ENCODE measurements around the gene NDOR1.
A peak's percentile ranks its signal among the peaks of the same experiment; 100 is the strongest.
"Not testable (repeated sequence)": the region's sequence is repeated elsewhere in the genome, so short reads cannot be mapped to it uniquely, and the experiment has no call there.

The NDOR1 gene

DNA sequence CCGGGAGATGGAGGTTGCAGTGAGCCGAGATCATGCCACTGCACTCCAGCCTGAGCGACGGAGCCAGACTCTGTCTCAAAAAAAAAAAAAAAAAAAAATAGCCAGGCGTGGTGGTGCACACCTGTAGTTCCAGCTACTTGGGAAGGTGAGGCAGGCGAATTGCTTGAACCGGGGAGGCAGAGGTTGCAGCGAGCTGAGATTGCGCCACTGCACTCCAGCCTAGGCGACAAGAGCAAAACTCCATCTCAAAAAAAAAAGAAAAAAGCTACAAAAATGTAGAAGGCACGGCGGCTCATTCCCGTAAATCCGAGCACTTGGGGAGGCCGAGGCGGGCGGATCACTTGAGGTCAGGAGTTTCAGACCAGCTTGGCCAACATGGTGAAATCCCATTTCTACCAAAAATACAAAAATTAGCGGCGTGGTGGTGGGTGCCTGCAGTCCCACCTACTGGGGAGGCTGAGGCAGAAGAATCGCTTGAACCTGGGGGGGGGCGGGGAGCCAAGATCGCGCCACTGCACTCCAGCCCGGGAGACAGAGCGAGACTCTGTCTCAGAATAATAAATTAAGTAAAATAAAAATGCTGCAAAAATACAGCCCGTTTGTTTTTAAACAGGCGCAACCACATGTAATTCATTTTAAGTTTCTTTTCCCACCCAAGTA lies 34.2 kb downstream of the NDOR1 start:
- not testable (repeated sequence) for DNase-seq; H3K9me3 Mint-ChIP-seq; ATAC-seq (replicated peaks); H3K27me3 Mint-ChIP-seq
- Mint-ChIP-seq H3K27ac (peak overlapping the region; percentile 77), H3K36me3 (peaks cover 19 to 30% of the 10 kb centered on the region in 2 donors), H3K4me3 (peak overlapping the region; percentile 86 to 94), H3K4me1 (peaks cover 42 to 80% of the 10 kb centered on the region in 2 donors)

DNA sequence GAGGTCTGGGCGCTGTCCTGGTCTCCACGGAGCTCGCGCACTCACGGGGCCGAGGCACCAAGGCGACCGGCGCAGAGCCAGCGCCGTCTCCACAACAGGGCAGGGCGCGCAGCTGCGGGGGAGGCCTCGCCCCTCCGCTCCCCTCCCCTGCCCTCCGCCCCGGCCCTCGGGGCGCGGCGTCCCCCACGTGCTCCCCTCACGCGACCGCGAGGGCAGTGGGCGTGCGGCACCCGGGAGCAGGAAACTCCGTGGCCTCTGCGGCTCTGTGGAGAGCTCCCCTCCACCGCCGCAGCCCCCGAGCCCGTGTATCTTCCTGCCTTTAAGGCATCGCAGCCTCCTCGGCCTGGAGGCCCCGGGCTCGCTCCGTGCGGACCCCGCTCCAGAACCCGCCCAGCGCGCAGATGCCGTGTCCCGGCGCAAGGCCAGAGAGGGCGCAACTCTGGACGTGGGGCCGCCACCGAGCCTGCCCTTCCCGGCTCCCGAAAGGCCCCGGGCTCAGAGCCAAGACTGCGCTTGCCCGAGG lies 34.9 kb downstream of the NDOR1 start:
- H3K4me3 Mint-ChIP-seq, result peak overlapping the region; percentile 86 to 94
- no peaks in the 10 kb centered on the region for H3K27me3 Mint-ChIP-seq
- no peak for DNase-seq
- peaks cover 18 to 30% of the 10 kb centered on the region in 2 donors for H3K36me3 Mint-ChIP-seq
- H3K27ac Mint-ChIP-seq, result peak overlapping the region; percentile 71
- H3K4me1 Mint-ChIP-seq, result peaks cover 35 to 73% of the 10 kb centered on the region in 2 donors
- ATAC-seq (replicated peaks), result peak; percentile 44 to 52
- H3K9me3 Mint-ChIP-seq, result no peaks in the 10 kb centered on the region

DNA sequence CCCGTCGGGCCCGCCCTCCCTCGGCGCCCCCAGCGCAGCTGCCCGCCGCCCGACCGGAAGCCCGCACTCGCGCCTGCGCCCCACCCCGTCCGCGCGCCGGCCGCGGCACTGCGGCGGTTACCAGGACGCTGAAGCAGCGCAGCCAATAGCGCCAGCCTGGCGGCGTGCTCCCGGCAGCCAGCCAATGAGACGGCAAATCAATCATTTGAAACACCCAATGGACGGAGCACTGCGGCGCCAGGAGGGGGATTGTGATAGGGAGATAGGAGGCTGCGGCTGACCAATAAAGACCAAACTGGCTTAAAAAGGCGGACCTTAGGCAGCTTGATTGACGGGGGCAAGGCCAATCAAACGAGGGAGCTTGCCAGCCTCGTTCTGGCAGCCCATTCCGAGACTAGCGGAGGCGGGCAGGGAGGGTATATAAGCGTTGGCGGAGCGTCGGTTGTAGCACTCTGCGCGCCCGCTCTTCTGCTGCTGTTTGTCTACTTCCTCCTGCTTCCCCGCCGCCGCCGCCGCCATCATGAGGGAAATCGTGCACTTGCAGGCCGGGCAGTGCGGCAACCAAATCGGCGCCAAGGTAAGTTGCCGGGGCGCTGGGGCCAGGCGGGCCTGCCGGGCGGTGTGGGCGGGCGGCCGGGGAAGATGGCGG lies 35.5 kb downstream of the NDOR1 start, which contains the start of gene TUBB4B:
TUBB4B (plus strand) TSS at position 447 of the 649 bp plus-strand sequence; CDS start at position 521, 74 bp downstream.
- peaks cover 34 to 70% of the 10 kb centered on the region in 2 donors for H3K4me1 Mint-ChIP-seq

GRCh38 chr9:137241490-137242268 lies 36.2 kb downstream of the NDOR1 start:
- H3K4me3 Mint-ChIP-seq, result peak overlapping the region; percentile 87 to 94
- peak overlapping the region; percentile 88 for H3K27ac Mint-ChIP-seq
- H3K36me3 Mint-ChIP-seq, result peaks cover 17 to 30% of the 10 kb centered on the region in 2 donors
- ATAC-seq (replicated peaks), result peak; percentile 20 to 22
- H3K27me3 Mint-ChIP-seq, result no peaks in the 10 kb centered on the region
- no peaks in the 10 kb centered on the region for H3K9me3 Mint-ChIP-seq
- H3K4me1 Mint-ChIP-seq, result peaks cover 32 to 64% of the 10 kb centered on the region in 2 donors
- no peak for DNase-seq

More for the DNA sequence above, 35.5 kb downstream of the NDOR1 start, which contains the start of gene TUBB4B:
- no peaks in the 10 kb centered on the region for H3K27me3 Mint-ChIP-seq
- peak within 1 kb of the TSS; percentile 99 for H3K27ac Mint-ChIP-seq
- peak; percentile 99 for DNase-seq
- H3K36me3 Mint-ChIP-seq, result peaks cover 17 to 30% of the 10 kb centered on the region in 2 donors
- no peaks in the 10 kb centered on the region for H3K9me3 Mint-ChIP-seq
- ATAC-seq (replicated peaks), result peak; percentile 80 to 82
- H3K4me3 Mint-ChIP-seq, result peak within 1 kb of the TSS; percentile 87 to 94

DNA sequence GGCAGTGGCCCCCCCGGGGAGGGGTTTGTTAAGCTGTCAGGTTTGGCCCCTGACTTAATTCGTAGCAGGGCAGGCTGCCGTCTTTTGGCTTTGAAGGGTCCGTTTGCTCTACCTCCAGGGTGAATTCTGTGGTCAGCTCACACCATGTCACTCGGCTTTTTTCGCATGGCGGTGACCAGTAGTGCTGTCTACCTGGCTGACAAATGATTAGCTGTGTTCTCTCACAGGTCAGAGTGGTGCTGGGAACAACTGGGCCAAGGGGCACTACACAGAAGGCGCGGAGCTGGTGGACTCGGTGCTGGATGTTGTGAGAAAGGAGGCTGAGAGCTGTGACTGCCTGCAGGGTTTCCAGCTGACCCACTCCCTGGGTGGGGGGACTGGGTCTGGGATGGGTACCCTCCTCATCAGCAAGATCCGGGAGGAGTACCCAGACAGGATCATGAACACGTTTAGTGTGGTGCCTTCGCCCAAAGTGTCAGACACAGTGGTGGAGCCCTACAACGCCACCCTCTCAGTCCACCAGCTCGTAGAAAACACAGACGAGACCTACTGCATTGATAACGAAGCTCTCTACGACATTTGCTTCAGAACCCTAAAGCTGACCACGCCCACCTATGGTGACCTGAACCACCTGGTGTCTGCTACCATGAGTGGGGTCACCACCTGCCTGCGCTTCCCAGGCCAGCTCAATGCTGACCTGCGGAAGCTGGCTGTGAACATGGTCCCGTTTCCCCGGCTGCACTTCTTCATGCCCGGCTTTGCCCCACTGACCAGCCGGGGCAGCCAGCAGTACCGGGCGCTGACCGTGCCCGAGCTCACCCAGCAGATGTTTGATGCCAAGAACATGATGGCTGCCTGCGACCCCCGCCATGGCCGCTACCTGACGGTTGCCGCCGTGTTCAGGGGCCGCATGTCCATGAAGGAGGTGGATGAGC lies 37.0 kb downstream of the NDOR1 start:
- Mint-ChIP-seq H3K4me3 (peak overlapping the region; percentile 79 to 87), H3K9me3 (no peaks in the 10 kb centered on the region), H3K27me3 (no peaks in the 10 kb centered on the region), H3K27ac (peak overlapping the region; percentile 88), H3K4me1 (peaks cover 30 to 55% of the 10 kb centered on the region in 2 donors), H3K36me3 (peaks cover 17 to 30% of the 10 kb centered on the region in 2 donors)
- ATAC-seq (replicated peaks) (no peak), DNase-seq (no peak)

- peak overlapping the region; percentile 51 for H3K27ac Mint-ChIP-seq
- peaks cover 17 to 30% of the 10 kb centered on the region in 2 donors for H3K36me3 Mint-ChIP-seq
- H3K4me3 Mint-ChIP-seq, result peak overlapping the region in 1 of 2 donors; percentile 29
- not testable (repeated sequence) for DNase-seq; ATAC-seq (replicated peaks); H3K9me3 Mint-ChIP-seq; H3K27me3 Mint-ChIP-seq
- H3K4me1 Mint-ChIP-seq, result peaks cover 26 to 48% of the 10 kb centered on the region in 2 donors
These were observed 37.7 kb downstream of the NDOR1 start for GRCh38 chr9:137243266-137243625.

GRCh38 chr9:137243626-137244485 lies 38.4 kb downstream of the NDOR1 start:
- no peaks in the 10 kb centered on the region for H3K27me3 Mint-ChIP-seq
- H3K36me3 Mint-ChIP-seq, result peaks cover 17 to 30% of the 10 kb centered on the region in 2 donors
- peak overlapping the region; percentile 6 to 11 for H3K4me3 Mint-ChIP-seq
- H3K4me1 Mint-ChIP-seq, result peaks cover 24 to 42% of the 10 kb centered on the region in 2 donors
- H3K27ac Mint-ChIP-seq, result peak overlapping the region; percentile 89
- DNase-seq (no peak), ATAC-seq (replicated peaks) (no peak)
- H3K9me3 Mint-ChIP-seq, result no peaks in the 10 kb centered on the region

DNA sequence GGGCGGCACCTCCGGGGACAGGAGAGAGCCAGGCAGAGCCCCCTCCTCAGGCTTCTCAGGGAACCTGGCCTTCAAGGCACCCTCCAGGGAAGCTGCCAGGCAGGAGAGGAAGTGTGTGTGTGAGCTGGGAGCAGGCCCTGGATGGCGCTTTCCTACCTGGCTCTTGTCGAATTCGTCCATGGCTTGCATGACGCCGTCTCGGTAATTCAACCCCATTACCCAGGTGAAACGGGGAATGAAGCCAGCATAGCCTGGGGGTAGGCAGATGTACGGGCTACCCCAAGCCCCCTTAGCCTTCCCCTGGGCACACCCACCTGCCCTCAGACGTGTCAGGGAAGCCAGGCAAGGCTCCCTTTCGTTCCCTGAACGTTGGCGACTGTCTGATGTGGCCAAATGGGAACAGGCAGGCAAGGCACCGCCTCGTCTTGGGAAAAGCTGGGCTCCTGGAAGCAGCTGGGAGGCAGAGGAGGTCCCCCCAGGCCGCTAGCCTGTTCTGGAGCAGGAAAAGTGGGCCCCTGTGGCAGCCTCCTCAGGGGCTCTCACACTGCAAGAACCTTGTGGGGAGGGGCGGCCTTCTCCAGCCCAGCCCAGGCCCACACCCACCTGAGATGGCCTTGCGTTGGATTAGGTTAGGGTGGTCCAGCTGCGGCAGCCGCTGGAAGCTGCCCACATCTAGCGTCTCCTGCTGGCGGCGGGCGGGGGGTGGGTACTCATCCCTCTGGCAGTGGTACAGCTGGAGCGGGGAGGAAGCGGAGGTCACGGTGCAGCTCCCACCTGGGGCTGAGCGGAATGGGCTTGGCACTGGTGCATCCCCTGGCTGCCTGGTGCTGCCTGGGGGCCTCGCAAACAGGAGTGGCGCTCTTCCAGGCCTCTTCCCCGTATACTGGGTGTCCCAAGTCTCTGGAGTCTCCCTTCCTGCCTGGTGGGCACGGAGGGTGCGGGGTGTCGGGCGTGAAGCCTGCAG lies 39.3 kb downstream of the NDOR1 start:
- peaks cover 21 to 33% of the 10 kb centered on the region in 2 donors for H3K4me1 Mint-ChIP-seq

DNA sequence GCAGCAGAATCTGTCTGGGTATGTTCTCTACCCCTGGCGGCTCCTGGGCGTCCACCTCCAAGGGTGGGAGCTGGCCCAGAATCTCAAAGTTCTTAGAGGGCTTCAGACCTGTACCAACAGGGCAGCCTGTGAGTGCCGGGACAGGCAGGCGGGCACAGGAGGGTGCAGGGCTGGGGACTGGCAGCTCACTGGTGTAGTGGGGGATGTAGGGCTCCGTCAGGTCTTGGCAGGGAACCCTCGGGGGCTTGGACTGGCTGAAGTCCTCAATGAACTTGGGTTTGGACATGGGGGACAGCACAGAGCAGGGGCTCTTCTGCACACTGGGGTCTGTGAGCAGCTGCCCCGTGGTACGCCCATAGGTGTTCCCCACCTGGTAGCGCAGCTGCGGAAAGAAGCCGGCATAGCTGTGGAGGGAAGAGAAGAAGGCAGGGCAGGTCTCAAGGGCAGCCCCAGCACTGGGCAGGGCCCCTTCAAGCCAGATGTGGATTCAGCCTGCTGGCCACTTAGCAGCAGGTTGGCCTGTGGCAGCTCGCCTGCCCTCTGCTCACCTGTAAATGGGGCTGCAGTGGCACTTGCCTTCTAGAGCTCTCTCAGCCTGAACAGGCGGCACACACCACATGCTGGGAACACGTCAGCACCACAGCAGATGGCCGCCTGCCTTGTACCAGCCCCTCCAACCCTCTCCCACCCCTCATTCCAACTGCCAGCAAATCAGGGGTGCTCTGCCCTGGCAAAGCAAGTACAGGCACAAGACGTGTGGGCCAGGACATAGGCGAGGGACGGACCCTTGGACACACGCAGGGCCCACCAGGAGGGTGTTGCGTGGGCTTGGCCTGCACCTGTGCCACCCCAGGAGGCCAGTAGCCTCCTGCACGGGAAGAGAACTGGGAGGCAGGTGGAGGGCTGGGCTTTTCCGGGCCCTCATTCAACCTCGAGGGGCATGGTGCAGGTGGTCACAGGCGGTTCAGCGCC lies 40.2 kb downstream of the NDOR1 start:
- no peaks in the 10 kb centered on the region for H3K9me3 Mint-ChIP-seq
- H3K27me3 Mint-ChIP-seq, result no peaks in the 10 kb centered on the region
- H3K27ac Mint-ChIP-seq, result peak overlapping the region; percentile 3
- H3K4me3 Mint-ChIP-seq, result no peak overlapping the region
- ATAC-seq (replicated peaks), result no peak
- no peak for DNase-seq
- H3K36me3 Mint-ChIP-seq, result peaks cover 15 to 30% of the 10 kb centered on the region in 2 donors
- H3K4me1 Mint-ChIP-seq, result peaks cover 21 to 32% of the 10 kb centered on the region in 2 donors

More for the DNA sequence above, 39.3 kb downstream of the NDOR1 start:
- DNase-seq (no peak), ATAC-seq (replicated peaks) (no peak)
- Mint-ChIP-seq H3K36me3 (peaks cover 15 to 30% of the 10 kb centered on the region in 2 donors), H3K9me3 (no peaks in the 10 kb centered on the region), H3K27me3 (no peaks in the 10 kb centered on the region), H3K27ac (peak overlapping the region; percentile 89), H3K4me3 (no peak overlapping the region)

- DNase-seq (no peak), ATAC-seq (replicated peaks) (no peak)
- peaks cover 9 to 22% of the 10 kb centered on the region in 2 donors for H3K36me3 Mint-ChIP-seq
- H3K9me3 Mint-ChIP-seq, result no peaks in the 10 kb centered on the region
- no peak overlapping the region for H3K27ac Mint-ChIP-seq
- H3K4me1 Mint-ChIP-seq, result peaks cover 17 to 28% of the 10 kb centered on the region in 2 donors
- no peaks in the 10 kb centered on the region for H3K27me3 Mint-ChIP-seq
- H3K4me3 Mint-ChIP-seq, result no peak overlapping the region
These were observed 41.8 kb downstream of the NDOR1 start for GRCh38 chr9:137247135-137247915.
